GM20431 (cell line): Measurements from ENCODE around the gene LEPROT.
"Not testable (repeated sequence)": the region's sequence is repeated elsewhere in the genome, so short reads cannot be mapped to it uniquely, and the experiment has no call there.

Source experiments
- in situ Hi-C: fragments of 300-500 bp; cut with MseI, MboI; formaldehyde crosslinking; loops from one replicate; pipeline ENCODE4 v1.15.0; 2020; ENCODE audit warnings: low sequenced_read_pairs; ENCODE audit not compliant: unreplicated experiment

Gene LEPROT, protein sequence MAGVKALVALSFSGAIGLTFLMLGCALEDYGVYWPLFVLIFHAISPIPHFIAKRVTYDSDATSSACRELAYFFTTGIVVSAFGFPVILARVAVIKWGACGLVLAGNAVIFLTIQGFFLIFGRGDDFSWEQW

GRCh38 chr1:65420590-65421350 is at the start of gene LEPROT, which contains the start of gene LEPR:
Gene LEPROT, plus strand, starts transcription at chr1:65420668. Its CDS starts 57 bp downstream, at chr1:65420725.
Gene LEPR, plus strand, starts transcription at chr1:65420668. Its CDS starts 144,898 bp downstream, at chr1:65565566.
- in situ Hi-C loops = no loop called here

DNA sequence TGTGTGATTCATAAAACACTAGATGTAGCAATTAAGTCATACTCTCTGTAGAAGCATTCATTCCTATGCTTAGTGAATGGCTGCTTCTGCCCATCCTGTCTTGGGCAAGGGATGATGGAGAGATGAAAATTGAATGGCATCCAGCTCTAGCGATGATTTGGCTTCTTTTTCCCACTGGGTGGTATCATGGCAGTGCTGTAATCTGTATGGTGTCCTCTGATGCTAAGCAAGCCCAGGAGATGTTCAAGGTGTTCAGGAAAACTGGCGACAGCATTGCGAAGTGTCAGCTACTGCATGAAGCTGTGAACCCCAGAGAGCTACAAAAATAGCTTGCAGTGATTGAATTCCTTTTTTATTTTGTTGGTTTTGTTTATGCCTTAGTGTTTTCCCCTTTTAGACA is 48.9 kb upstream of the LEPROT start:
- in situ Hi-C loops = no loop called here

- in situ Hi-C loops = no loop called here
These were observed 47.9 kb upstream of the LEPROT start for GRCh38 chr1:65372557-65372956.

GRCh38 chr1:65377496-65378246 is 42.8 kb upstream of the LEPROT start:
- in situ Hi-C loops = no loop called here

GRCh38 chr1:65378247-65378946 is 42.1 kb upstream of the LEPROT start:
- in situ Hi-C loops = no loop called here

DNA sequence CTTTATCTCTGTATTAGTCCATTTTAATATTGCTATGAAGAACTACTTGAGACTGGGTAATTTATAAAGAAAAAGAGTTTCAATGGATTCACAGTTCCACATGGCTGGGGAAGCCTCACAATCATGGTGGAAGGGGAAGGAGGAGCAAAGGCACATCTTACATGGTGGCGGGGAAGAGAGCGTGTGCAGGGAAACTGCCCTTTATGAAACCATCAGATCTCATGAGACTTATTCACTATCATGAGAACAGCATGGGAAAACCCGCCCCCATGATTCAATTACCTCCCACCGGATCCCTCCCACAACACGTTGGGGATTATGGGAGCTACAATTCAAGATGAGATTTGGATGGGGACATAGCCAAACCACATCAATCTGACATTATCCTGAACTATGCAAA is 36.0 kb upstream of the LEPROT start:
- in situ Hi-C loops = not testable (repeated sequence)

- in situ Hi-C loops = no loop called here
These were observed 34.0 kb upstream of the LEPROT start for GRCh38 chr1:65386439-65386838.

GRCh38 chr1:65387821-65388220 is 32.6 kb upstream of the LEPROT start:
- in situ Hi-C loops = no loop called here

DNA sequence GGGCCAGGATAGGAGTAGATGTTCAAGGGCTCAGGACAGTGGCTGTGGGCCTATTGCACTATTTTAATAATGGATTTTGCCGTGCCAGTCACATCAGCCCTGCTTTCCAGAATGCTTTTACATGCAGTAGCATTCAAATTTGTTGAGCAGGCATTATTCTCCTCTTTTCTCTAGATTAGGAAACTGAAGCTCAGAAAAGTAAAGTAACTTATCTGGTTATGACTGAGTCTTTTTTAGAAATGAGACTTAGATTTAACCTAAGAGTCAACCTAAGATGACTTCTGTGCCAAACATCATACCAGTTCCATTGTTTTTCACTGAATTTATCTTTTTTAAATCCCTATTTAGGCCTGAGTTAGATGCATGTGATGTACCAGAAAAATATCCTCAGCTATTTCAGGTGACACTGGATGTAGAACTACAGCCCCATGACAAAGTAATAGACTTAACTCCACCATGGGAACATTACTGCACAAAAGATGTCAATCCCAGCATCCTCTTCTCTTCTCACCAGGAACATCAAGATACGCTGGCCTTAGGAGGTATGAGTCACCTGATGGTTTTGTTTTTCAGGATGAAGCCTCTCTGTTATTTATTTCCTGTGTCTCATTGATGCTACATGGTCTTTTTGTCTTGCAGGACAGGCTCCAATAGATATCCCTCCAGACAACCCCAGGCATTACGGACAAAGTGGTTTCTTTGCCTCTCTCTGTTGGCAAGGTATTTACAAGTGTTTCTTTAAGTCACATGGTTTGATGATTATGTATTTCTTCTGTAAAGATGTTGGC is 31.4 kb upstream of the LEPROT start:
- in situ Hi-C loops = no loop called here

DNA sequence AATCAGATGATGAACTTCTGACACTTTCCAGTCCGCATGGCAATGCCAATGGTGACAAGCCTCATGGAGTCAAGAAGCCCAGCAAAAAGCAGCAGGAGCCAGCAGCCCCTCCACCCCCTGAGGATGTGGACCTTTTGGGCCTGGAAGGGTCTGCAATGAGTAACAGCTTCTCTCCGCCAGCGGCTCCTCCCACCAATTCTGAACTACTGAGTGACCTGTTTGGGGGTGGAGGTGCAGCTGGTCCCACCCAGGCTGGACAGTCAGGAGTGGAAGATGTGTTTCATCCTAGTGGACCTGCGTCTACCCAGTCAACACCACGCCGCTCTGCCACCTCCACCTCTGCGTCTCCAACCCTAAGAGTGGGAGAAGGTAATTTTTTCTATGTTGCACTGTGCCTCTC is 28.0 kb upstream of the LEPROT start:
- in situ Hi-C loops = no loop called here

DNA sequence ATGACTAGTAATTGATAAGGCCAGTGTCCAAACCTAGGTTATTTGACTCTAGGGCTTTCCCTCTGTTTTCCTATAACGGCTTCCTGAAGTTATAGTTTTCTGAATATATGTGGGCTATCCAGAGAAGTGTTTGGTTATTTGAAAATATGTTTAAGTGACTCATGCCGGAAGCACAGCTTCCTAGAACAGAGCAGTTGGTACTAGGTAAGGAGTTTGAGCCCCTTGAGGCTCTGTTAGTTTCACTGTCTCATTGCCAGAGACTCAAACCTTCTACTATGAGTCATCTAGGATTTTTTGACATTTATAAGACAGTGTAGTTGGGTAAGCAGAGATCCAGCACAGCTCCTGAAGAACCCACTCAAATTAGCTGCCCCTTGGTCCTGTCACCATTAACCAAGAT is 27.1 kb upstream of the LEPROT start:
- in situ Hi-C loops = no loop called here

DNA sequence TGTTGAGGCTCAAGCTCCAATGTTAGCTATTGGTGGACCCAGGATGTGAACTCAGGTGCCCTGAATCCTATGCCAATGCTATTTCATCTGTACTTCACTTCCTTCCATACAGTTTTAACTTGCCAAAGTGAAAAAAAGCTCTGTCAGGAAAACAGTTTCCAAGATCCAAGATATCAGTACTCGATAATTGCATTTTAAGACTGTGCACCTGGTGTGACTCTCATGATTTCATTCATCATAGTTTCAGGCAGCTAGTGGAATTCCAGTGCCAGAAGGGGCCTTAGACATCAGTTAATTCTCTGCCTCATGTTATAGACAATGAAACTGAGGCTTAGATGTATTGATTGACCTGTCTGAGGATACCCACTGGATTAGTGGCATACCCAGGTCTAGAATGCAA is 26.5 kb upstream of the LEPROT start:
- in situ Hi-C loops = no loop called here

DNA sequence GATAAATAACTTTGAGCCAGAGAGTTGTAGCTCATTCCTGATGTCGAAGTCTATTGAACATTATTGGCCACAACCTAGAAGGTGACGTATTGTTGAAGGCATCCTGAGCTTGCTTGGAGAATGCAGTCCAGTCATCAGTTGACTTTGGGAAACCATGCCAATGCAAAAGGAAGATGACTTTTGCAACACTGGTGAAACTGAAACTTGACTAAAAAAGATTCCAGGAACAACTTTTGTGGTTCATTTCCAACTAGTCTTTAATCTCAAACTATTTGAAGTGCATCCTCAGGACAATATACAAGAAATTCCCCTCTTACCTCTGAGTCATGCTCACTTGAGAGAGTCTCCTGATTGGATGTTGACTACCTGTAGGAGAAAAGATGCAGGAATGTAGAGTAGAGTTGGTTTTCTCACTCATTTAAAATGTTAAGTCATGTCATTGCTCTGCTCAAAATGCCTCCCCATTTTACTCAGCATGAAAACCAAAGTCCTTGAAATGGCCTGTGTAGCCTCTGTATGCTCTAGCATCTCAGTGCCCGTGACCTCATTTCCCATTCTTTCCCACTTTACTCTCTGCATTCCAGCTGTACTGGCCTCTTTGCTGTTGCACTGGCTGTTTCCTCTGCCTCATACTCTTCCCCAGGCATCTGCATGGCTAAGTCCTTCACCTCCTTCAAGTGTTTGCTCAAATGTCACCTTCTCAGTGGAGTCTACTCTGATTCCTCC is 24.4 kb upstream of the LEPROT start:
- in situ Hi-C loops = no loop called here

DNA sequence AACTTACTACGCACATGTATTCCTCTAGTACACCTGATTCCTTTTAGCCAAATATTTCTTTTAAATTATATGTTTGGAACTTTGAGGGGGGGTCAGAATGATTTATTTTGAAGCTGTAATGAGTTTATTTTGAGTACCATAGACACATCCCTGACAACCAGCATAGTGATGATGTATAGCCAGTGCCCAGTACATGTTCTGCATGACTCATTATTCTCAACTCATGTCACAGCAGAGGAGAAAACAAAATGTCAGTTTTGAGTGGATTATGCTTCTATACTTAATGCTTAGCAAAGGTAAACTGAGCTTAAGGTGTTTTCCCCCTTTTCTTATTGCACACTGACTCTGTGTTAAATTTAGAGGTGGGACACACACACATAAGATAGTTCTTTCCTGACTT is 22.4 kb upstream of the LEPROT start:
- in situ Hi-C loops = no loop called here

- in situ Hi-C loops = no loop called here
These were observed 21.5 kb upstream of the LEPROT start for GRCh38 chr1:65399003-65399402.

- in situ Hi-C loops = no loop called here
These were observed 18.9 kb upstream of the LEPROT start for GRCh38 chr1:65401612-65402011.

DNA sequence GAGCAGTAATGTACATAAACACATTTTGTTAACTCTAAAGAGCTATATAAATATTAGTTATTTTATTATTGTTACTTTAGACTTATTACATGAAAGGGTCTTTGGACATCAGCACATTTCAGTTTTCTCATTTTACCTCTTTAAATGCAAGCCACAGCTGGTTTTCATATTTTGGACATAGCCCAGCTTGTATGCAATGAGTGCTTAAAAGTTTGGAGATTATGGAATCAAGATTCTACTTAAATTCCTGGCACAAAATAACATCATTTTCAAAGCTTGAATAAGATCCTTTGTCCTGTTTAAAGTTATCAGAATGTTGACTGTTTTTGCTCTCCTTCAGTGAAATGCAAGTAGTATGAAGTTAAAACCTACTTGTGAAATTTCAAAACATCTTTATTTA is 15.5 kb upstream of the LEPROT start:
- in situ Hi-C loops = no loop called here

DNA sequence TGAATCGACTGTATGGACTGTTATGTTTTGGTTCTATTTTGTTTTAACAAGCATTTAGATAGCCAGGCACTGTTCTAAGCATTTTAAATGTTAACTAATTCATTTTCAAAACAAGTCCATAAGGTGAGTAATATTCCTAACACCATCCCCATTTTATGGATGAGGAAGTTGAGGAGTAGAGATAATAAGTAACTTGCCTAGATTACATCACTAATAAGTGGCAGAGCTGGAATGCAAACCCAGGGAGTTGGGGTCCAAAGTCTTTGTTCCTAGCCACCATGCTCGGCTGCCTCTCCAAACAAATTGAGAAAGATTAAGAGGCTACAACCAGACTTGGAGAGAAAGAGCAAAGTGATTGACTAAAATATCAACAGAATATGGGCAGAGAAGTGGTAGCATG is 12.6 kb upstream of the LEPROT start:
- in situ Hi-C loops = no loop called here

DNA sequence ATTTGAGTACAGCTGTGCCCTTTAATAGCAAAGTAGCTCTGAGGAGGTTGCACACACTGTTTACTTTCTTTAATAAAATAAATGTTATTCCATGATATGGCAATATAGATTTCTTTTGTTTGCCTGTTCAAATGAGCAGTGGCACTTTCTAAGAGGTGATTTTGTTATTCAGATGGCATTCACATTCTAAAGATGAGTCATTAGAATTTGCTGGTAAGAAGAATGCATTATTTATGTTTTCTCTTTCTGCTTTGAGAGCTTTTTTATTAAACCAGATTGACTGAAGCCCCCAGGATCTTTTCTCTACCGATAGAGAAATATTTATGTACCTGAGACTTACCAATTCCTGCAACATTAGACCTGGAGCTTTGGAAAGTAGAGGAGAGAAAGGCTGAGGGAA is 11.2 kb upstream of the LEPROT start:
- in situ Hi-C loops = no loop called here
